ENCODE data around the gene TLE4.

GRCh38 chr9:79592726-79593493 lies 21.1 kb downstream of the TLE4 start:
- TF ChIP-seq PITX1 (CRISPR knock-in tag; IDR thresholded peaks at IDR 0.05), result no peak
- no peak for TF ChIP-seq RAD21 (CRISPR knock-in tag; IDR thresholded peaks at IDR 0.05)
- TF ChIP-seq TRIM24 (CRISPR knock-in tag; IDR thresholded peaks at IDR 0.05), result no peak
- no peak for TF ChIP-seq GABPA (IDR thresholded peaks at IDR 0.05; ENCODE audit: low read depth, low read length)
- no peak for TF ChIP-seq GABPA (CRISPR knock-in tag; IDR thresholded peaks at IDR 0.05; ENCODE audit: low read depth)
- no peak for TF ChIP-seq MYNN (CRISPR knock-in tag; IDR thresholded peaks at IDR 0.05; ENCODE audit: low read depth)
- TF ChIP-seq ZNF768 (CRISPR knock-in tag; IDR thresholded peaks at IDR 0.05), result no peak
- TF ChIP-seq CTCF (CRISPR knock-in tag; IDR thresholded peaks at IDR 0.05), result no peak
- TF ChIP-seq ESRRA (CRISPR knock-in tag; IDR thresholded peaks at IDR 0.05; ENCODE audit: low read depth), result no peak
- no peak for TF ChIP-seq ZBTB26 (CRISPR knock-in tag; IDR thresholded peaks at IDR 0.05; ENCODE audit: borderline replicate concordance)
- TF ChIP-seq ZFP91 (CRISPR knock-in tag; IDR thresholded peaks at IDR 0.05; ENCODE audit: borderline replicate concordance), result no peak
- TF ChIP-seq EZH2 (conservative IDR thresholded peaks at IDR 0.05; ENCODE audit: low read depth, low read length), result no peak
- TF ChIP-seq ZFP37 (CRISPR knock-in tag; IDR thresholded peaks at IDR 0.05; ENCODE audit: borderline replicate concordance), result no peak

Measured in HepG2 (cell line).